ENCODE measurements around the gene SLC26A9.
A peak's percentile ranks its signal among the peaks of the same experiment; 100 is the strongest.

The SLC26A9 gene, protein sequence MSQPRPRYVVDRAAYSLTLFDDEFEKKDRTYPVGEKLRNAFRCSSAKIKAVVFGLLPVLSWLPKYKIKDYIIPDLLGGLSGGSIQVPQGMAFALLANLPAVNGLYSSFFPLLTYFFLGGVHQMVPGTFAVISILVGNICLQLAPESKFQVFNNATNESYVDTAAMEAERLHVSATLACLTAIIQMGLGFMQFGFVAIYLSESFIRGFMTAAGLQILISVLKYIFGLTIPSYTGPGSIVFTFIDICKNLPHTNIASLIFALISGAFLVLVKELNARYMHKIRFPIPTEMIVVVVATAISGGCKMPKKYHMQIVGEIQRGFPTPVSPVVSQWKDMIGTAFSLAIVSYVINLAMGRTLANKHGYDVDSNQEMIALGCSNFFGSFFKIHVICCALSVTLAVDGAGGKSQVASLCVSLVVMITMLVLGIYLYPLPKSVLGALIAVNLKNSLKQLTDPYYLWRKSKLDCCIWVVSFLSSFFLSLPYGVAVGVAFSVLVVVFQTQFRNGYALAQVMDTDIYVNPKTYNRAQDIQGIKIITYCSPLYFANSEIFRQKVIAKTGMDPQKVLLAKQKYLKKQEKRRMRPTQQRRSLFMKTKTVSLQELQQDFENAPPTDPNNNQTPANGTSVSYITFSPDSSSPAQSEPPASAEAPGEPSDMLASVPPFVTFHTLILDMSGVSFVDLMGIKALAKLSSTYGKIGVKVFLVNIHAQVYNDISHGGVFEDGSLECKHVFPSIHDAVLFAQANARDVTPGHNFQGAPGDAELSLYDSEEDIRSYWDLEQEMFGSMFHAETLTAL

GRCh38 chr1:205943245-205943644 lies at the start of gene SLC26A9:
Gene SLC26A9, minus strand, starts transcription at chr1:205943456. Its CDS starts 7,636 bp downstream, at chr1:205935820.
- DNase-seq, result no peak

DNA sequence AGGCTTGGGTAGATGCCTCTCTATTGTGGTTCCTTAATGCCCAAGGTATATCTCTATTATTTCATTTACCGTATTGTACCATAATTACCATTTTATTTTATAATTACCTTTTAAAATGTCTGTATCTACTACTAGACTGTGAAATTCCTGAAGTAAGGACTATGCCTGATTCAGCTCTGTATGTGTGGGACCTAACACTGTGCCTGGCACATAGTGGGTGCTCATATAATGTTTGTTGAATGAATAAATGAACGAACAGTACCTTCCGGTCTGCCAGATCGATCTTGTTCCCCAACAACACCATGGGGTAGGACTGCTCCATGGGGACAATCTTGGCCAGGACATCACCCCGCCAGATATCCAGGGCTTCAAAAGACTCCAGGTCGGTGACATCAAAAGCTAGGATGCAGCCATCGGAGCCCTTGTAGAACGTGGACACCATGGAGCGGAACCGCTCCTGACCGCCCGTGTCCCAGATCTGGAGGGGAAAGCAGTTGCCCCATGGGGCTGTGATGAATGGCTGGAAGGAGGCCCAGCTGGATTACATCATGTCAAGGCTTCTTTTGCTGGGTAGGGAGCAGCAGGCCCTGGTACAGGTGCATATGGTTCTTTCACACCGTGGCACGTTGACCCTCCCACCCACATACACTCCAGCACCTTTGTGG lies 49.1 kb upstream of the SLC26A9 start:
- no peak for DNase-seq

GRCh38 chr1:205991237-205991636 lies 48.0 kb upstream of the SLC26A9 start:
- peak; percentile 62 for DNase-seq

GRCh38 chr1:205990226-205990625 lies 47.0 kb upstream of the SLC26A9 start:
- no peak for DNase-seq

GRCh38 chr1:205989786-205990185 lies 46.5 kb upstream of the SLC26A9 start:
- DNase-seq, result no peak

DNA sequence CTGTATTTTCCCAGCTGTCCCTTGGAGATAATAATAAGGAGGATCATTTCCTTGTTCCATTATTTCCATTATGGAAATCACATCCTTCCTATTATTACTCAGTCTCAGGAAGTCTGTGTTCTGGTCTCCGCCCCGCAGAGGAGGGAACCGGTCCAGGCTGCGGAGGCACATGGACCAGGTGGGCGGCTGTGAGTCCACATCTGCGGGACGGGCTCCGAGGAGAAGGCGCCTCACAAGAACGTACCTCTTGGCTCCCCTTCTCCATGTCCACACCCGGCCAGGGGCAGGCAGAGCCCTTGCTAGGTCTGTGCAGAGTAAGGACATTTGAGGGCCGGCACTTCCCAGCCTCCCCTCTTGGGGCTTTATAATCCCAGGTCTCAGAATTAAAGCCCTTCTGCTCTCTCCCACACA lies 45.3 kb upstream of the SLC26A9 start:
- no peak for DNase-seq

DNA sequence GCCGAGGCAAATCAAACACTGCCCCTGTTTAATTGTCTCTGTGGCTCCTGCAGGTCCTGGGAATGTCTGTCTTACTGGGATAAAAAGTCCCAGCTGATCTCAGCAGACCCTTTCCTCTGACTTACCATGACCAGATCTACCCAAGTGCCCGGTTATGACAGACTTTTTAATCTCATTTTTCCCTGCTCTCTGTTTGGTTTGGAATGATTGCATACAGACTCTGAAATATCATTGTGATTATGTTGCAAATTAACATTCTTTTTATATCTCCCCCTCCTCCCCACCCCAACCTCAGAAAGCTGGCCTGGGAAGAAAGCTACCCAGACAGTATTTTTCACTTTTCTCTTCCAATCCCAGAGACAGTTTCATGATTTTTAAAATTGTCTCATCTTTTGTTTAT lies 43.6 kb upstream of the SLC26A9 start:
- no peak for DNase-seq

DNA sequence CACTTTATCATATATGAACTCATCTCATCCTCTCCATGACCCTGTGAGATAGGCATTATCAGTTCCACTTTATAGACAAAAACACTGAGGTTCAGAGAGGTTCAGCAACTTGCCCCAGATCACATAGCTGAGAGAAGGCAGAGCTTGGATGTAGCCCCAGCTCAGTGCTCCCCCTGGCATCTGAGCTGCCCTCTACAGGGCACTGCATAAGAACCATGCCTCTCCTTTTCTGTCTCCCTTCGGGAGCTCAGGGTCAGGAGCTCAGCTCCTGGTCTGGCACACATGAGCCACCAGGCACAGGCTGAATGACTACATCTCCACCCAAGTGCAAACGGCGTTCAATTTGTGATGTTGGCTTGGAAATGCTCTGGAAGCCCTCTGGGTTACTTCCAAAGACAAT lies 43.0 kb upstream of the SLC26A9 start:
- no peak for DNase-seq

GRCh38 chr1:205985330-205986005 lies 42.2 kb upstream of the SLC26A9 start:
- DNase-seq, result no peak

DNA sequence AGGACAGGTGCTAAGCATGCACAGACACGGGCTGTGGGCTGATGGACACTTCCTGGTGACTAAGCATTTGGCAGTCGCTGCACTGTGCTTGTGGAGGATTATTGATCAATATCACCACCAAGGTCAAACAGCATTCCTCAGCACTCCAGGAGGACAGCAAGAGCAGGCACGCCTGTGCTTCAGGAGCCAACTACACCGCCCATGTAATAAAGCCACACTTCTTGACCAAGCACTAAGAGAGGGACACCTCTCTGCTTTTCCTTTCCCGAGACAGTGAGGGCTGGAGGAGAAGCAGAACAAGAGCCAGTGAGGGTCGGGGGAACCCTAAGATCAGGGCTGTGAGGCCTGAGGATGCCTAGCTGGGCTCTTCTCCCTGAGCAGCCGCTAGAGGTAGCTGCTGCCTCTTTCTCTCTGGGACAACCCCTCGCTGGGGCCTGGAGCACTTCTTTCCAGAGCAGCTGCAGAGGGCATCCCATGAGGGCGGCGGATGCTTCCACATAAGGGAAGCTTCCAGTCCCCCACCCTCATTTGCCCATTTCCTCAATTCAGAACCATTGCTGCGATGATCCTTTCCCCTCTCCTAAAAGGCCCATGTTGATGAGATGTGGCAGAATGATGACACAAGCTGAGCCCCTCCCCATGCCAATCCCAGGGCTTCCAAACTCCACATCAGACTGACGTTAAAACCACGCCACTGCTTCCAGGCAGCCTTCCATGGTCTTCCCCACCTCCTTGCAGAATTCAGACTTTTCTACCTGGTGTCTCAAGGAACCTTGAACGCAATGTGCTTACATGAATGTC lies 40.9 kb upstream of the SLC26A9 start:
- peak; percentile 60 for DNase-seq

DNA sequence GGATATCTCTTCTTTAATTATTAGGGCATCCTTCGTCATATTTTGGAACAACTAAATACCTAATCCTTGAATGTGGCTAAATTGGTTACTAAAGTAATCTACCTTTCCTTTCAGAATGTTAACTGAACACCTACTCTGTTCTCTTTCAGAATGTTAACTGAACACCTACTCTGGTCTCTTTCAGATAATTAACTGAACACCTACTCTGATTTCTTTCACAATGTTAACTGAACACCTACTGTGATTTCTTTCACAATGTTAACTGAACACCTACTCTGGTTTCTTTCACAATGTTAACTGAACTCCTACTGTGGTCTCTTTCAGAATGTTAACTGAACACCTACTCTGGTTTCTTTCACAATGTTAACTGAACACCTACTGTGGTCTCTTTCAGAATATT lies 38.0 kb upstream of the SLC26A9 start:
- DNase-seq, result no peak

GRCh38 chr1:205980237-205980870 lies 37.1 kb upstream of the SLC26A9 start:
- DNase-seq, result no peak

DNA sequence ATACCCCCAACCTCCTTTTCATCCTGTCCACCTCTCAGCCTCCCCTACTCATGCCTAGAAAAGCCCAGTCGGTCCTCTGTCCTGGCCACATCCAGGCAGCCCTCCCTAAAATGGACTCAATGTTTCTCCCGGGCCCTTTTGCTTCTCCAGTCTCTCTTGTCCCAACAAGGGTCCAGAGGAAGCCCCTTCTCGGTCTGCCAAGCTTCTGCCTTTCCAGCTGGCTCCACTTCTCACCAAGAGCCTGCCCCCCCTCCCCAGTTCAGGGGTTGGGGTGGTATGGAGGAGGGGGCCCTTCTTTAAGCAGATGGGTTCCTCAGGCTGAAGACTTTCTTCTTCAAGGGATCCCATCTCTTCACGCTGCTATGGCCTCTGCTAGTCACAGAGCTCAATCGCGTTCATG lies 36.0 kb upstream of the SLC26A9 start:
- no peak for DNase-seq

GRCh38 chr1:205978676-205979075 lies 35.4 kb upstream of the SLC26A9 start:
- no peak for DNase-seq

GRCh38 chr1:205977402-205978014 lies 34.3 kb upstream of the SLC26A9 start:
- DNase-seq, result peak; percentile 83

- peak; percentile 66 for DNase-seq
Measured at GRCh38 chr1:205976708-205977401, 33.6 kb upstream of the SLC26A9 start.

DNA sequence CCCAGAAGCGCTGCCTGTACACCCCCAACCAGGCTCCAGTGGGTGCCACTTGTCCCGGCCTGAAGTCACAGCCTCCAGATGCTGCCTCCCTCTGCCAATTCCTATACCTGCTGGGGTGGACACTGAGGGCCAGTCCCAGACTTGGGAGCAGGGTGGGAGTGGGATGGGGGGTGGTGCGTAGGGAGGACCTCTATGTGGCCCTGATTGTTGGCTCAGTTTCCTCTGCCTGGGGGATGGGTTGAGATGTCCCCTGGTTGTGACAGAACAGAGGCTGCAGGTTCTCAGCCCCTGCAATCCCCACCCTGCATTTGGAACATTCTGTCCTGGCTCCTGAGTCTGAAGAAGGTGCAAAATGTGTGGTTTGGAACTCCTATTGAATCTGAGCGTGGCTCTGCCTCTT lies 32.8 kb upstream of the SLC26A9 start:
- DNase-seq, result no peak

GRCh38 chr1:205975387-205975998 lies 32.2 kb upstream of the SLC26A9 start:
- no peak for DNase-seq

DNA sequence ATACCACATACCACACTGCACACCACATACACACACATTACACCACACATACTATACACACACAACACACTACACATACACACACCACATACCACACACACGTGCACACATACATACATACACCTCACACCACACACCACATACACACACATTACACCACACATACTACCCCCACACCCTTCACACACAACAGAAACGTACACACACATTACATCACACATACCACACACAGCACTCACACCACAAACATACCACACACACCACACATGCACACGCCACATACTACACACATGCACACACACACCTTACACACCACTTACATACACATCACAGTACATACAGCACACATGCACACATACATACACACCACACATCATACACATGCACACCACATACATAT lies 31.5 kb upstream of the SLC26A9 start:
- DNase-seq, result no peak

Data from fibroblast of skin of right quadriceps (primary cell).